Left lung (tissue), 10 donors: Measurements from ENCODE around the gene ASB2. TPM values are rescaled to one million over a fixed set of nuclear protein-coding genes. Genes with fewer than 3 reads are reported as not detected.

Experiments
- ATAC-seq: fragments of 200-7000 bp; cut with Tn5 transposase; one replicate; pipeline ENCODE4 v1.9.1; 2020; ENCODE audit warnings: moderate library complexity
- DNase-seq, 4 donors: peaks; one replicate each; pipeline ENCODE4 v3.0.0-alpha.2; 2013 to 2020
- H3K27ac ChIP-seq, 2 donors: fragments of 200-600 bp; sonication (generic) in 1 of 2; one replicate each; pipeline versions ENCODE4 v1.5.0 to v1.8.0; 2020 to 2021
- H3K27me3 ChIP-seq, 2 donors: fragments of 200-600 bp; sonication (generic) in 1 of 2; one replicate each; pipeline versions ENCODE4 v1.5.0 to v1.8.0; 2020 to 2021
- H3K36me3 ChIP-seq, 2 donors: fragments of 200-600 bp; sonication (generic) in 1 of 2; one replicate each; pipeline versions ENCODE4 v1.5.0 to v1.8.0; 2020 to 2021
- H3K4me1 ChIP-seq, 2 donors: fragments of 200-600 bp; one replicate each; pipeline ENCODE4 v1.8.0; 2021
- H3K4me3 ChIP-seq, 2 donors: fragments of 200-600 bp; sonication (generic) in 1 of 2; one replicate each; pipeline versions ENCODE4 v1.5.0 to v1.8.0; 2020 to 2021; ENCODE audit warnings: mild to moderate bottlenecking in 1 of 2
- H3K9me3 ChIP-seq, 2 donors: fragments of 200-600 bp; sonication (generic) in 1 of 2; one replicate each; pipeline versions ENCODE4 v1.5.0 to v1.8.0; 2020 to 2021
- CTCF ChIP-seq, 2 donors: fragments of 200-600 bp; sonication (generic) in 1 of 2; IDR thresholded peaks; one replicate each; pipeline versions ENCODE4 v1.5.0 to v1.8.0; 2021; ENCODE audit warnings: antibody characterized with exemption in 2 of 2
- intact Hi-C, 2 donors: fragments of 100-400 bp; cut with DNase I; formaldehyde crosslinking; loops; one replicate each; pipeline versions ENCODE4 v1.11.2 to v1.14.2; 2022
- polyA plus RNA-seq, 6 donors: library from polyadenylated mRNA; unstranded; fragments of 120-200 nt; gene quantifications; one replicate each; pipeline ENCODE4 v1.2.1, GENCODE V29; 2013; ENCODE audit not compliant: insufficient read length in 6 of 6
- total RNA-seq, 2 donors: library from RNA; stranded (reverse); fragmentation: NEBNext Ultra II Directional; extraction: Animal tissue kit (Norgen Biotek cat#: 25700); gene quantifications; one replicate each; pipeline ENCODE4 v1.2.1, GENCODE V29; 2021
- donor health status: DM: no; HTN: yes; CAD: no.
- donor health status: DM: no; HTN: no; CAD: no.

ASB2 gene
- total and polyA plus RNA-seq, 8 donors: 0.81 to 3.2 (median 1.6) TPM

GRCh38 chr14:93906341-93907329 lies 69.7 kb downstream of the ASB2 start:
- Histone ChIP-seq H3K27ac (no peak overlapping the region), H3K4me3 (no peak overlapping the region), H3K4me1 (no peaks in the 10 kb centered on the region), H3K9me3 (no peaks in the 10 kb centered on the region), H3K27me3 (peaks cover 0 to 26% of the 10 kb centered on the region in 2 donors), H3K36me3 (no peaks in the 10 kb centered on the region)
- DNase-seq: peak in 2 of 4 donors; percentile 3 to 25
- intact Hi-C loops: no loop called here
- ATAC-seq: peak; percentile 82
- TF ChIP-seq CTCF (IDR thresholded peaks at IDR 0.05): peak; percentile 42 to 59

GRCh38 chr14:93905623-93906022 lies 70.7 kb downstream of the ASB2 start:
- Histone ChIP-seq H3K27me3 (peaks cover 0 to 26% of the 10 kb centered on the region in 2 donors), H3K4me1 (no peaks in the 10 kb centered on the region), H3K36me3 (no peaks in the 10 kb centered on the region), H3K27ac (no peak overlapping the region), H3K9me3 (no peaks in the 10 kb centered on the region), H3K4me3 (no peak overlapping the region)
- intact Hi-C loops: no loop called here
- ATAC-seq: no peak
- DNase-seq: no peak
- no peak for TF ChIP-seq CTCF (IDR thresholded peaks at IDR 0.05)

GRCh38 chr14:93903342-93904184 lies 72.8 kb downstream of the ASB2 start:
- no peak for TF ChIP-seq CTCF (IDR thresholded peaks at IDR 0.05)
- DNase-seq: no peak
- H3K27me3 ChIP-seq: peaks cover 0 to 22% of the 10 kb centered on the region in 2 donors
- no peak for ATAC-seq
- H3K4me3 ChIP-seq: no peak overlapping the region
- no peaks in the 10 kb centered on the region for H3K36me3 ChIP-seq
- no peaks in the 10 kb centered on the region for H3K9me3 ChIP-seq
- no peak overlapping the region for H3K27ac ChIP-seq
- intact Hi-C loops: no loop called here
- no peaks in the 10 kb centered on the region for H3K4me1 ChIP-seq

GRCh38 chr14:93902619-93903307 lies 73.6 kb downstream of the ASB2 start:
- ATAC-seq: no peak
- DNase-seq: no peak
- Histone ChIP-seq H3K27ac (no peak overlapping the region), H3K27me3 (peaks cover 0 to 22% of the 10 kb centered on the region in 2 donors), H3K36me3 (no peaks in the 10 kb centered on the region), H3K4me1 (no peaks in the 10 kb centered on the region), H3K4me3 (no peak overlapping the region), H3K9me3 (no peaks in the 10 kb centered on the region)
- intact Hi-C loops: no loop called here
- no peak for TF ChIP-seq CTCF (IDR thresholded peaks at IDR 0.05)
